ENCODE data around the gene MAPKBP1.

DNA sequence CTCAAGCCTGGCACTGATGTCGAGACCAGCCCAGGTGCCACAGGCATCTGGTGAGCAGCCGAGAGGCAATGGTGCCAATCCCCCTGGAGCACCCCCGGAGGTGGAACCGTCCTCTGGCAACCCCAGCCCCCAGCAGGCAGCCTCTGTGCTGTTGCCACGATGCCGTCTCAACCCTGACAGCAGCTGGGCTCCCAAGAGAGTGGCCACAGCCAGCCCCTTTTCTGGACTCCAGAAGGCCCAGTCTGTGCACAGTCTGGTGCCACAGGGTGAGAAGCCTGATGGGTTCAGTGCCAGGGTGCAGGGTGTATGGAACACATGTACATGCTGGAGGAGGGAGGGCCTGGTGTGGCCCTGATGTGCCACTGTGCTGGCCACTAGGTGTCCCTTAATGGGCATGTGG lies 48.7 kb downstream of the MAPKBP1 start:
- TF ChIP-seq BHLHE40 (IDR thresholded peaks at IDR 0.05; ENCODE audit: borderline replicate concordance) = no peak
- TF ChIP-seq ELF4 (IDR thresholded peaks at IDR 0.05) = no peak
- TF ChIP-seq FOXM1 (IDR thresholded peaks at IDR 0.05; ENCODE audit: borderline replicate concordance) = no peak
- no peak for TF ChIP-seq HDGF (IDR thresholded peaks at IDR 0.05; ENCODE audit: borderline replicate concordance)
- TF ChIP-seq, protein P1, sequence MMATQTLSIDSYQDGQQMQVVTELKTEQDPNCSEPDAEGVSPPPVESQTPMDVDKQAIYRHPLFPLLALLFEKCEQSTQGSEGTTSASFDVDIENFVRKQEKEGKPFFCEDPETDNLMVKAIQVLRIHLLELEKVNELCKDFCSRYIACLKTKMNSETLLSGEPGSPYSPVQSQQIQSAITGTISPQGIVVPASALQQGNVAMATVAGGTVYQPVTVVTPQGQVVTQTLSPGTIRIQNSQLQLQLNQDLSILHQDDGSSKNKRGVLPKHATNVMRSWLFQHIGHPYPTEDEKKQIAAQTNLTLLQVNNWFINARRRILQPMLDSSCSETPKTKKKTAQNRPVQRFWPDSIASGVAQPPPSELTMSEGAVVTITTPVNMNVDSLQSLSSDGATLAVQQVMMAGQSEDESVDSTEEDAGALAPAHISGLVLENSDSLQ (IDR thresholded peaks at IDR 0.05) = no peak
- no peak for TF ChIP-seq FOXK2 (IDR thresholded peaks at IDR 0.05)
- no peak for TF ChIP-seq FOXA1 (IDR thresholded peaks at IDR 0.05)
- TF ChIP-seq ZNF384 (IDR thresholded peaks at IDR 0.05) = no peak
- TF ChIP-seq SP1 (IDR thresholded peaks at IDR 0.05) = no peak
- TF ChIP-seq SUZ12 (IDR thresholded peaks at IDR 0.05) = no peak
- TF ChIP-seq TARDBP (IDR thresholded peaks at IDR 0.05) = no peak
- TF ChIP-seq NFRKB (IDR thresholded peaks at IDR 0.05) = no peak
- TF ChIP-seq ARNT (IDR thresholded peaks at IDR 0.05) = no peak

All from HEK293T (cell line).